GM12891 (cell line): ENCODE data around the gene RHBDF2.

ENCODE experiments used
- POLR2A ChIP-seq: IDR thresholded peaks from 2 replicates; pipeline ENCODE4 v1.6.1; 2011; ENCODE audit warnings: low read depth, low read length, control low read depth
- POLR2AphosphoS5 ChIP-seq: IDR thresholded peaks from 2 replicates; pipeline ENCODE4 v1.6.1; 2011; ENCODE audit warnings: low read depth, low read length, control low read depth
- SPI1 ChIP-seq: IDR thresholded peaks from 2 replicates; pipeline ENCODE4 v1.6.1; 2011; ENCODE audit warnings: low read depth, low read length, control low read depth

GRCh38 chr17:76432004-76432403 is 69.2 kb downstream of the RHBDF2 start:
- TF ChIP-seq POLR2AphosphoS5 (no peak), POLR2A (no peak), SPI1 (no peak)
